Upper lobe of left lung (tissue), 4 donors: ENCODE data around the gene MICAL3.
A peak's percentile ranks its signal among the peaks of the same experiment; 100 is the strongest.

Experiments
- EP300 ChIP-seq, 4 donors: sonication (generic); formaldehyde crosslinking; IDR thresholded peaks; one replicate each; pipeline ENCODE4 v1.5.1; 2017; ENCODE audit warnings: antibody characterized with exemption in 4 of 4, control low read depth in 2 of 4
- POLR2AphosphoS5 ChIP-seq, 2 donors: sonication (generic); formaldehyde crosslinking; IDR thresholded peaks; one replicate each; pipeline ENCODE4 v1.5.1; 2017; ENCODE audit warnings: antibody characterized with exemption in 2 of 2
- TF ChIP-seq, protein P1 (sequence below), 6 experiments: fragments of 450-650 bp in 4 of 6; fragments of 200-600 bp in 2 of 6; sonication (generic) in 2 of 6; IDR thresholded peaks; one replicate each; pipeline ENCODE4 v1.5.1; 2016 to 2019; ENCODE audit warnings: antibody characterized with exemption in 6 of 6

DNA sequence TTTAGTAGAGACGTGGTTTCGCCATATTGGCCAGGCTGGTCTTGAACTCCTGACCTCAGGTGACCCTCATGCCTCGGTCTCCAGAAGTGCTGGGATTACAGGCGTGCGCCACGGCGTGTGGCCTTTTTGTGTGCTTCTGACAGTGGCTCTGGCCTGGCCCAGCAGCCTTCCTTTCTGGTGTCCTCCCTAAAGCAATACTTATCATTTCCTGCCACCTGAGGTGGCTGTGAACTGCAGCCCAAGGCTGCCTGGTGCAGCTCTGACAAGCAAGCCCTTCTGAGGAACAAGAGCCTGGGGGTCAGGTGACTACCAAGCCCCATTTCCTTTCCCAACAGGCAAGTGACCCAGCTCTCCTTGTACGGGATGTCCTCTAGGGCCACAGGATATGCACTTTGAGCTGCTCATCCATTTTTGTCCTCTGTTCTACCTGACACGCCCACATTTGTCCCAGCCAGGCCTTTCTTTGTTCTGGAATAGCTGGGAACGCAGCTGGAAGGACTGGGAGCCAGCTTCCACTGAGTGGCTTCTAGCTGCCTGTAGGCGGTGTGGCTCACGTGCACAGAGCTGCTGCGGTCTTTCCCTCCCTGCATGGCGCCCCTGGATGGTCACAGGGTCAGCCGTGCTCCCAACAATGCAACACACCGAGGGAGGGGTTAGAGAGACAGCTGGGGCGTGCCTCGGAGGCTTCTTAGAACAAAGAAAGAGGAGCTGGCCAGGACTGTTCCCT, 237.8 kb downstream of the MICAL3 start:
- TF ChIP-seq, protein P1, sequence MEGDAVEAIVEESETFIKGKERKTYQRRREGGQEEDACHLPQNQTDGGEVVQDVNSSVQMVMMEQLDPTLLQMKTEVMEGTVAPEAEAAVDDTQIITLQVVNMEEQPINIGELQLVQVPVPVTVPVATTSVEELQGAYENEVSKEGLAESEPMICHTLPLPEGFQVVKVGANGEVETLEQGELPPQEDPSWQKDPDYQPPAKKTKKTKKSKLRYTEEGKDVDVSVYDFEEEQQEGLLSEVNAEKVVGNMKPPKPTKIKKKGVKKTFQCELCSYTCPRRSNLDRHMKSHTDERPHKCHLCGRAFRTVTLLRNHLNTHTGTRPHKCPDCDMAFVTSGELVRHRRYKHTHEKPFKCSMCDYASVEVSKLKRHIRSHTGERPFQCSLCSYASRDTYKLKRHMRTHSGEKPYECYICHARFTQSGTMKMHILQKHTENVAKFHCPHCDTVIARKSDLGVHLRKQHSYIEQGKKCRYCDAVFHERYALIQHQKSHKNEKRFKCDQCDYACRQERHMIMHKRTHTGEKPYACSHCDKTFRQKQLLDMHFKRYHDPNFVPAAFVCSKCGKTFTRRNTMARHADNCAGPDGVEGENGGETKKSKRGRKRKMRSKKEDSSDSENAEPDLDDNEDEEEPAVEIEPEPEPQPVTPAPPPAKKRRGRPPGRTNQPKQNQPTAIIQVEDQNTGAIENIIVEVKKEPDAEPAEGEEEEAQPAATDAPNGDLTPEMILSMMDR (IDR thresholded peaks at IDR 0.05), result peak in 1 of 6 experiments; percentile 18
- TF ChIP-seq POLR2AphosphoS5 (IDR thresholded peaks at IDR 0.05) (peak; percentile 32 to 56), EP300 (IDR thresholded peaks at IDR 0.05) (peak in 2 of 4 donors; percentile 32 to 48)
